HS-27A (cell line): ENCODE results near the gene NPIPB5.
"Not testable (repeated sequence)": the region's sequence is repeated elsewhere in the genome, so short reads cannot be mapped to it uniquely, and the experiment has no call there.

Experiments used
- DNase-seq: peaks from one replicate; pipeline ENCODE4 v3.0.0-alpha.2; 2012; ENCODE audit warnings: low read depth, missing footprints

NPIPB5 gene

DNA sequence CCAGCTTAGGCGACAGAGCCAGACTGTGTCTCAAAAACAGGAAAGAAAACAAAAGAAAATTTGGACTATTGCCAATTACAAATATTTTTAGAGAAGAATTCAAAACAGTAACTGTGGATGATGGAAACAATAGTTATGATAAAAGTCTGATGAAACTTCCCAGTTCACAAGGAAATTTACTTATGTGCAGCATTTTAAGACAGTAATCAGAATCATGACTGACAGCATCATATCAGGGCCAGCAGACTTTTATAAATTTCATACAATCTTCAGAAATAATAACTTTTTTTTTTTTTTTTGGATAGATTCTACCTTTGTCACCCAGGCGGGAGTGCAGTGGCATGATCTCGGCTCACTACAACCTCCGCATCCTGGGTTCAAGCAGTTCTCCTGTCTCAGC lies at the start of gene NPIPB5:
Gene NPIPB5, plus strand, starts transcription at position 301 of the 400 bp plus-strand sequence. CDS start 2,911 bp downstream, outside the sequence.
- DNase-seq = not testable (repeated sequence)

DNA sequence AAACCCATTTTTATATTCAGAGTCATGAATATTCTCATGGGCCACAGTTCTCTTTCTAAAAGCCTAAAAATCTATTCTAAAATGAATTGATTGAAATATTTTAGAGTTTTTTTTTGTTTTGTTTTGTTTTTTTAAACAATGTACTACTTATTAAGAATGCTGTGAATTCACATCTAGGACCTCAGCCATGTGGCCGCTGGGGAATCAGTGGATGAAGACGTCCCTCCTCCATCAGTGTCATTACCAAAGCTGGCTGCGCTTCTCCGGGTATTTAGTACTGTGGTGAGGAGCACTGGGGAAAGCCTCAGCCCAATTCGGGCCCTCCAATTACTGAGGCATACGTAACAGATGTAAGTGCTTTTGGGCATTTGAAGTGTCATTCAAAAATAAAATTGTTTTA lies 41.8 kb upstream of the NPIPB5 start:
- not testable (repeated sequence) for DNase-seq

DNA sequence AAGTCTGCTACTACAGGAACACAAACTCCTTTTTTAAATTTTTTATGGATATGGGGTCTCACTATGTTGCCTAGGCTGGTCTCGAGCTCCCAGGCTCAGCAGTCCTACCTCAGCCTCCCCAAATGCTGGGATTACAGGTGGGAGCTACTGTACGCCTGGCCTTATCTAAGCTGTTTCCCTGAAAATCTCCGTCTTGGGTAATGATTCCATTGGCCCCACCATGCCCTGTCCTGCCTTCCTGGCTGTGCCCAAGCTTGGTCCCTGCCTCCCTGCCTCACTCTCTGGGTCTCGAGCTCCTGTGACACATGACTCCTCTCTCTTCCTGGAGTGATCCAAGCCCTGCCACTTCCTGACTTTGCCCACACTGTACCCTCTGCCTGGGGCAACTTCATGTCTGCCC lies 27.3 kb downstream of the NPIPB5 start:
- not testable (repeated sequence) for DNase-seq

DNA sequence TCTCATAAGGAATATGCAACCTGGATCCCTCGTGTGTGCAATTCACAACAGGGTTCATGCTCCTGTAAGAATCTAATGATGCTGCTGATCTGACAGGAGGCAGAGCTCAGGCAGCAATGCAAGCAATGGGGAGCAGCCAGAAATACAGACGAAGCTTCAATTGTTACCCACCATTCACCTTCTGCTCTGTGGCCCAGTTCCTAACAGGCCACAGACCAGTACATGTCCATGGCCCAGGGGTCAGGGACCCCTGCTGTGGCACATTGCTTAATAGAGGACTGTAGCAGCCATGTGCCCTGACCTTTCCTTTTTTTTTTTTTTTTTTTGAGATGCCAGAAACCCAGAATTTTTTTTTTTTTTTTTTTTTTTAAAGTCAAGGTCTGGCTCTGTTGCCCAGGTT lies 34.1 kb downstream of the NPIPB5 start:
- not testable (repeated sequence) for DNase-seq

DNA sequence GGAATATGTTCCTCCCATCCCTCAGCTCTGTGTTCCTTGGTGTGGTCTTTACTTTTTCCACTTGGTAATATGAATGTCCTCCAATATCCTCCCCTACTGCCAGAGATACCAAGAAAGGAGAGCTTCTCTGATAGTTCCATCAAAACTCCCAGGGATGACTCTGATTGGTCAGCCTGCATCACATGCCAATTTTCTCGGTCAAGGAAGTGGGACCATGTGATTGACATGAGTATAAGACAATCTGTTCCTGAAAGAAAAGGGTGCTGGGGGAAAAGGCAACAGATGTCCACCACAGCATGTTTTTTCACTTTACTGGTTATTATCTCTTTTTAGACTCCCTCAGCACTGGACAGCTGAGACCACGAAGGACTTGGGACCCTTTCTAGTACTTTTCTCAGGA lies 35.9 kb downstream of the NPIPB5 start:
- not testable (repeated sequence) for DNase-seq

DNA sequence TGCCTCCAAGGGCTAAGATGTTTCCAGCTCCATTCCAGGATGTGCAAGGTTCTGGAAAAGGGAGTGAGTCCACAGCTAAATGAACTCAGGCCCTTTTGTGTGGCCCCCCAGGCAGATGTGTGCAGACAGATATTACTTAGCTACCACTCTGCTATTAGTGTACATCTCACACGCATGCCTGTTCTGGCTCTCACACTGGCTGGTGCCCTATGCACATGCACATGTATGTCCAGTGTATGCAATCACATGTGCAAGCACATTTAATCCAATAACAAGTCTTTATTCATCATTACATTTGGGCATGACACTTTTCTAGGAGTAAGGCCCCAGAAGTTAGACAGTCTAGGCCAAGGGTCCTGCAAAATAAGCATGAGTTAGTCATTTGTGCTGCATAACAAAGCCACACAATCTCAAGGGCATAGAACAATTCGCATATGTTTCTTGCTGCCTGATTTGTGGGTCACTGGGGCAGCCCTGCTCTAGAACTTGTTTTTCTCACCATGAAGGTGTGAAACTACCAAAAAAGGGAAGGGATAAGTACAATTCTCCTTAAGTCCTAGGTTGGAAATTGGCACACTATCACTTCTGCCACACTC lies 36.6 kb downstream of the NPIPB5 start:
- not testable (repeated sequence) for DNase-seq

DNA sequence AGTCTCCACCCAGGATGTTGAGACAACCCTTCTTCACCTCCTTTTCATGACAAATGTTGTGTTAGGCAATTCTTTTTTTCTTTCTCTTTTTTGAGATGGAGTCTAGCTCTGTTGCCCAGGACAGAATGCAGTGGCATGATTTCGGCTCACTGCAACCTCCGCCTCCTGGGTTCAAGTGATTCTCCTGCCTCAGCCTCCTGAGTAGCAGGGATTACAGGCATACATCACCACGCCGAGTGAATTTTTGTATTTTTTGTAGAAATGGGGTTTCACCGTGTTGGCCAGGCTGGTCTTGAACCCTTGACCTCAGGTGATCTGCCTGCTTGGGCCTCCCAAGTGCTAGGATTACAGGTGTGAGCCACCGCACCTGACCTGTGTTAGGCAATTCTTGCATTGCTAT lies 39.2 kb downstream of the NPIPB5 start:
- not testable (repeated sequence) for DNase-seq

DNA sequence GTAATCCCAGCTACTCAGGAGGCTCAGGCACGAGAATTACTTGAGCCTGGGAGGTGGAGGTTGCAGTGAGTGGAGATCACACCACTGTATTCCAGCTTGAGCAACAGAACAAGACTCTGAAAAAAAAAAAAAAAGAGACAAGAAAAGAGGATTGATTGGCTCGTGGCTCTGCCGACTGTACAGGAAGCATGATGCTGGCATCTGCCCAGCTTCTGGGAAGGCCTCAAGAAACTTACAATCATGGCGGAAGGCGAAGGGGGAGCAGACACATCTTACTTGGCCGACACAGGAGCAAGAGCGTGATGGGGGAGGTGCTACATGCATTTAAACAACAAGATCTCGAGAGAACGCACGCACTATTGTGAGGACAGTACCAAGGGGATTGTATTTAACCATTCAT lies 40.5 kb downstream of the NPIPB5 start:
- DNase-seq = not testable (repeated sequence)

DNA sequence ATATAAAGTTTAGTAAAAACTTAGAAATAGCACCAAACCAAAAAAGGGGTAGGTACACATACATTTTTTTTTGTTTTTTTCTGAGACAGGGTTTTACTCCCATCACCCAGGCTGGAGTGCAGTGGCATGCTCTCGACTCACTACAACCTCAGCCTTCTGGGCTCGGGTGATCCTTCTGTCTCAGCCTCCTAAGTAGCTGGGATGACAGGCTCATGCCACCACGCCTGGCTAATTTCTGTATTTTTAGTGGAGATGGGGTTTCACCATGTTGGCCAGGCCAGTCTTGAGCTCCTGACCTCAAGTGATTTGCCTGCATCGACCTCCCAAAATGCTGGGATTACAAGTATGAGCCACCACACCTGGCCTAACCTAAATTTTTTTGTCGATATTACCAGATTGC lies 41.0 kb downstream of the NPIPB5 start:
- not testable (repeated sequence) for DNase-seq

DNA sequence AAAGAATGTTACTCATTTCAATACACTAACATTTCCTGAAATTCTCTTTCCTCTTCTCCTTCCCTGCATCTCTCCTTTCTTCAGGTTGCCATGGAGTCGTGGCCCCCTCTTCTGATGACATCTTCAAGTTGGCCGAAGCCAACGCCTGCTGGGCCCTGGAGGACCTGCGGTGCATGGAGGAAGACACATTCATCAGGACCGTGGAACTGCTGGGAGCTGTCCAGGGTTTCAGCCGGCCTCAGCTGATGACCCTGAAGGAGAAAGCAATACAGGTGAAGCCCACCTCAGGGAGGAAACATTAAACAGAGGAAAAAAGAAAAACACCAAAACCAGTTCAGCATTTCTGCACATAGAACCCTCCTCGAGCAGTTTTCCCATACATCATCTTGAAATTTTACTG lies 46.1 kb downstream of the NPIPB5 start:
- DNase-seq = not testable (repeated sequence)
